HepG2 (cell line): ENCODE measurements around the gene EPB42.
"Not testable (repeated sequence)": the region's sequence is repeated elsewhere in the genome, so short reads cannot be mapped to it uniquely, and the experiment has no call there.

Experiments used
- ZNF468 ChIP-seq: sonication (generic); formaldehyde crosslinking; IDR thresholded peaks from 2 replicates; pipeline ENCODE4 v1.8.0; 2022; ENCODE audit warnings: mild to moderate bottlenecking, moderate library complexity, missing genetic modification reagents
- ZNF644 ChIP-seq: IDR thresholded peaks from 2 replicates; pipeline ENCODE4 v1.6.1; 2016; ENCODE audit warnings: low read depth
- TF ChIP-seq, protein P1 (sequence below): sonication (generic); formaldehyde crosslinking; IDR thresholded peaks from 2 replicates; pipeline ENCODE4 v1.4.0; 2020; ENCODE audit warnings: mild to moderate bottlenecking, missing genetic modification reagents

DNA sequence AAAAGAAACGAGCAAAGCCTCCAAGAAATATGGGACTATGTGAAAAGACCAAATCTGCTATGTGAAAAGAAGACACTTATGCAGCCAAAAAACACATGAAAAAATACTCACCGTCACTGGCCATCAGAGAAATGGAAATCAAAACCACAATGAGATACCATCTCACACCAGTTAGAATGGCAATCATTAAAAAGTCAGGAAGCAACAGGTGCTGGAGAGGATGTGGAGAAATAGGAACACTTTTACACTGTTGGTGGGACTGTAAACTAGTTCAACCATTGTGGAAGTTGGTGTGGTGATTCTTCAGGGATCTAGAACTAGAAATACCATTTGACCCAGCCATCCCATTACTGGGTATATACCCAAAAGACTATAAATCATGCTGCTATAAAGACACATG is 43.7 kb downstream of the EPB42 start:
- not testable (repeated sequence) for TF ChIP-seq ZNF468, ZNF644 (CRISPR knock-in tag)
- TF ChIP-seq, protein P1, sequence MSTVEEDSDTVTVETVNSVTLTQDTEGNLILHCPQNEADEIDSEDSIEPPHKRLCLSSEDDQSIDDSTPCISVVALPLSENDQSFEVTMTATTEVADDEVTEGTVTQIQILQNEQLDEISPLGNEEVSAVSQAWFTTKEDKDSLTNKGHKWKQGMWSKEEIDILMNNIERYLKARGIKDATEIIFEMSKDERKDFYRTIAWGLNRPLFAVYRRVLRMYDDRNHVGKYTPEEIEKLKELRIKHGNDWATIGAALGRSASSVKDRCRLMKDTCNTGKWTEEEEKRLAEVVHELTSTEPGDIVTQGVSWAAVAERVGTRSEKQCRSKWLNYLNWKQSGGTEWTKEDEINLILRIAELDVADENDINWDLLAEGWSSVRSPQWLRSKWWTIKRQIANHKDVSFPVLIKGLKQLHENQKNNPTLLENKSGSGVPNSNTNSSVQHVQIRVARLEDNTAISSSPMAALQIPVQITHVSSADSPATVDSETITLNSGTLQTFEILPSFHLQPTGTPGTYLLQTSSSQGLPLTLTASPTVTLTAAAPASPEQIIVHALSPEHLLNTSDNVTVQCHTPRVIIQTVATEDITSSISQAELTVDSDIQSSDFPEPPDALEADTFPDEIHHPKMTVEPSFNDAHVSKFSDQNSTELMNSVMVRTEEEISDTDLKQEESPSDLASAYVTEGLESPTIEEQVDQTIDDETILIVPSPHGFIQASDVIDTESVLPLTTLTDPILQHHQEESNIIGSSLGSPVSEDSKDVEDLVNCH (CRISPR knock-in tag): not testable (repeated sequence)
